Muscle layer of colon (tissue), 2 donors: ENCODE results near the gene GPR148.
"Not testable (repeated sequence)": the region's sequence is repeated elsewhere in the genome, so short reads cannot be mapped to it uniquely, and the experiment has no call there.

ENCODE experiments used
- H3K27ac ChIP-seq: one replicate; pipeline ENCODE4 v1.7.0; 2013; ENCODE audit warnings: low read depth, mild to moderate bottlenecking, low read length, moderate library complexity
- H3K27me3 ChIP-seq, 2 donors: one replicate each; pipeline ENCODE4 v1.7.0; 2013; ENCODE audit warnings: low read length in 2 of 2, mild to moderate bottlenecking in 2 of 2; ENCODE audit not compliant: insufficient read depth in 2 of 2, control insufficient read depth in 1 of 2
- H3K36me3 ChIP-seq: one replicate; pipeline ENCODE4 v1.7.0; 2013; ENCODE audit warnings: mild to moderate bottlenecking, low read length; ENCODE audit not compliant: insufficient read depth
- H3K4me1 ChIP-seq: one replicate; pipeline ENCODE4 v1.7.0; 2013; ENCODE audit warnings: mild to moderate bottlenecking, low read length; ENCODE audit not compliant: insufficient read depth
- H3K4me3 ChIP-seq, 2 donors: one replicate each; pipeline ENCODE4 v1.7.0; 2013; ENCODE audit warnings: low read length in 2 of 2, low read depth in 1 of 2, mild to moderate bottlenecking in 1 of 2, moderate library complexity in 1 of 2
- H3K9ac ChIP-seq: one replicate; pipeline ENCODE4 v1.7.0; 2013; ENCODE audit warnings: low read length
- H3K9me3 ChIP-seq: one replicate; pipeline ENCODE4 v1.7.0; 2013; ENCODE audit warnings: mild to moderate bottlenecking, low read length
- donor health status: abdominal sarcoma.
- donor health status: Adenocarcinoma of cecum.

GPR148 gene

GRCh38 chr2:130729322-130730299 lies 741 bp downstream of the GPR148 start:
- Histone ChIP-seq H3K9ac (no peak overlapping the region), H3K4me1 (peaks cover 9% of the 10 kb centered on the region), H3K36me3 (no peaks in the 10 kb centered on the region), H3K27me3 (no peaks in the 10 kb centered on the region), H3K4me3 (no peak overlapping the region), H3K9me3 (no peaks in the 10 kb centered on the region), H3K27ac (no peak overlapping the region)

- not testable (repeated sequence) for H3K27ac ChIP-seq, H3K4me3 ChIP-seq, H3K9me3 ChIP-seq, H3K9ac ChIP-seq, H3K27me3 ChIP-seq, H3K4me1 ChIP-seq, H3K36me3 ChIP-seq
These were observed 3.4 kb downstream of the GPR148 start for GRCh38 chr2:130732257-130732656.

- H3K27me3 ChIP-seq = no peaks in the 10 kb centered on the region
- no peak overlapping the region for H3K27ac ChIP-seq
These were observed 6.3 kb downstream of the GPR148 start for GRCh38 chr2:130735200-130735599.

GRCh38 chr2:130736487-130736886 lies 7.6 kb downstream of the GPR148 start:
- Histone ChIP-seq H3K9me3 (no peaks in the 10 kb centered on the region), H3K4me3 (no peak overlapping the region), H3K9ac (no peak overlapping the region), H3K27ac (no peak overlapping the region), H3K27me3 (no peaks in the 10 kb centered on the region), H3K36me3 (no peaks in the 10 kb centered on the region), H3K4me1 (no peaks in the 10 kb centered on the region)

More at GRCh38 chr2:130735200-130735599, 6.3 kb downstream of the GPR148 start:
- no peak overlapping the region for H3K9ac ChIP-seq
- H3K36me3 ChIP-seq = no peaks in the 10 kb centered on the region
- no peaks in the 10 kb centered on the region for H3K9me3 ChIP-seq
- H3K4me3 ChIP-seq = no peak overlapping the region
- H3K4me1 ChIP-seq = no peaks in the 10 kb centered on the region

- H3K9me3 ChIP-seq = no peaks in the 10 kb centered on the region
- H3K4me1 ChIP-seq = no peaks in the 10 kb centered on the region
- no peaks in the 10 kb centered on the region for H3K27me3 ChIP-seq
These were observed 8.7 kb downstream of the GPR148 start for GRCh38 chr2:130737592-130737991.

GRCh38 chr2:130740671-130741070 lies 11.8 kb downstream of the GPR148 start:
- H3K27me3 ChIP-seq = no peaks in the 10 kb centered on the region
- no peak overlapping the region for H3K4me3 ChIP-seq
- H3K9me3 ChIP-seq = no peaks in the 10 kb centered on the region
- no peaks in the 10 kb centered on the region for H3K4me1 ChIP-seq
- H3K36me3 ChIP-seq = no peaks in the 10 kb centered on the region
- no peak overlapping the region for H3K27ac ChIP-seq
- no peak overlapping the region for H3K9ac ChIP-seq

More at GRCh38 chr2:130737592-130737991, 8.7 kb downstream of the GPR148 start:
- H3K36me3 ChIP-seq = no peaks in the 10 kb centered on the region
- no peak overlapping the region for H3K4me3 ChIP-seq
- H3K9ac ChIP-seq = no peak overlapping the region
- no peak overlapping the region for H3K27ac ChIP-seq

- Histone ChIP-seq H3K9me3 (no peaks in the 10 kb centered on the region), H3K4me3 (no peak overlapping the region), H3K9ac (no peak overlapping the region), H3K27ac (no peak overlapping the region), H3K27me3 (no peaks in the 10 kb centered on the region), H3K36me3 (no peaks in the 10 kb centered on the region), H3K4me1 (no peaks in the 10 kb centered on the region)
These were observed 14.4 kb downstream of the GPR148 start for GRCh38 chr2:130743278-130743677.

- Histone ChIP-seq H3K27ac (no peak overlapping the region), H3K9me3 (no peaks in the 10 kb centered on the region), H3K9ac (no peak overlapping the region), H3K4me1 (no peaks in the 10 kb centered on the region), H3K4me3 (no peak overlapping the region), H3K36me3 (no peaks in the 10 kb centered on the region), H3K27me3 (no peaks in the 10 kb centered on the region)
These were observed 15.6 kb downstream of the GPR148 start for GRCh38 chr2:130744287-130745117.

- Histone ChIP-seq H3K9ac (no peak overlapping the region), H3K4me3 (no peak overlapping the region), H3K9me3 (no peaks in the 10 kb centered on the region), H3K4me1 (no peaks in the 10 kb centered on the region), H3K36me3 (no peaks in the 10 kb centered on the region), H3K27me3 (no peaks in the 10 kb centered on the region), H3K27ac (no peak overlapping the region)
These were observed 20.2 kb downstream of the GPR148 start for GRCh38 chr2:130749078-130749477.

- Histone ChIP-seq H3K4me1 (no peaks in the 10 kb centered on the region), H3K27me3 (no peaks in the 10 kb centered on the region), H3K4me3 (no peak overlapping the region), H3K36me3 (no peaks in the 10 kb centered on the region), H3K9me3 (no peaks in the 10 kb centered on the region), H3K9ac (no peak overlapping the region), H3K27ac (no peak overlapping the region)
These were observed 20.8 kb downstream of the GPR148 start for GRCh38 chr2:130749641-130750040.

GRCh38 chr2:130754811-130755210 lies 25.9 kb downstream of the GPR148 start:
- Histone ChIP-seq H3K4me3 (no peak overlapping the region), H3K9ac (no peak overlapping the region), H3K36me3 (no peaks in the 10 kb centered on the region), H3K9me3 (no peaks in the 10 kb centered on the region), H3K4me1 (no peaks in the 10 kb centered on the region), H3K27ac (no peak overlapping the region), H3K27me3 (peaks cover 13 to 23% of the 10 kb centered on the region in 2 donors)
